Adipocyte (in vitro differentiated cells): ENCODE measurements around the gene ZDHHC11.
"Not testable (repeated sequence)": the region's sequence is repeated elsewhere in the genome, so short reads cannot be mapped to it uniquely, and the experiment has no call there.

ENCODE experiments used
- DNase-seq: peaks from one replicate; pipeline ENCODE4 v3.0.0-alpha.2; 2015; ENCODE audit warnings: low read depth
- H3K27me3 ChIP-seq: replicated peaks from 2 replicates; pipeline ENCODE4 v1.7.0; 2013; ENCODE audit warnings: mild to moderate bottlenecking, low read length, moderate library complexity; ENCODE audit not compliant: control insufficient read depth, insufficient read depth
- H3K36me3 ChIP-seq: 2 replicates; pipeline ENCODE4 v1.7.0; 2013; ENCODE audit warnings: low read length, mild to moderate bottlenecking, moderate library complexity; ENCODE audit not compliant: control insufficient read depth, insufficient read depth, severe bottlenecking
- H3K4me1 ChIP-seq: 2 replicates; pipeline ENCODE4 v1.7.0; 2013; ENCODE audit warnings: mild to moderate bottlenecking, low read length, moderate library complexity; ENCODE audit not compliant: control insufficient read depth, insufficient read depth
- H3K4me3 ChIP-seq: 2 replicates; pipeline ENCODE4 v1.7.0; 2013; ENCODE audit warnings: mild to moderate bottlenecking, low read length, moderate library complexity
- H3K9ac ChIP-seq: 2 replicates; pipeline ENCODE4 v1.7.0; 2013; ENCODE audit warnings: mild to moderate bottlenecking, low read length, moderate library complexity
- H3K9me3 ChIP-seq: 2 replicates; pipeline ENCODE4 v1.7.0; 2013; ENCODE audit warnings: mild to moderate bottlenecking, low read length, moderate library complexity; ENCODE audit not compliant: control insufficient read depth

Gene ZDHHC11

GRCh38 chr5:787857-788233, 62.9 kb downstream of the ZDHHC11 start:
- not testable (repeated sequence) for H3K9me3 ChIP-seq, H3K4me1 ChIP-seq, H3K27me3 ChIP-seq, H3K9ac ChIP-seq, DNase-seq, H3K4me3 ChIP-seq, H3K36me3 ChIP-seq

DNA sequence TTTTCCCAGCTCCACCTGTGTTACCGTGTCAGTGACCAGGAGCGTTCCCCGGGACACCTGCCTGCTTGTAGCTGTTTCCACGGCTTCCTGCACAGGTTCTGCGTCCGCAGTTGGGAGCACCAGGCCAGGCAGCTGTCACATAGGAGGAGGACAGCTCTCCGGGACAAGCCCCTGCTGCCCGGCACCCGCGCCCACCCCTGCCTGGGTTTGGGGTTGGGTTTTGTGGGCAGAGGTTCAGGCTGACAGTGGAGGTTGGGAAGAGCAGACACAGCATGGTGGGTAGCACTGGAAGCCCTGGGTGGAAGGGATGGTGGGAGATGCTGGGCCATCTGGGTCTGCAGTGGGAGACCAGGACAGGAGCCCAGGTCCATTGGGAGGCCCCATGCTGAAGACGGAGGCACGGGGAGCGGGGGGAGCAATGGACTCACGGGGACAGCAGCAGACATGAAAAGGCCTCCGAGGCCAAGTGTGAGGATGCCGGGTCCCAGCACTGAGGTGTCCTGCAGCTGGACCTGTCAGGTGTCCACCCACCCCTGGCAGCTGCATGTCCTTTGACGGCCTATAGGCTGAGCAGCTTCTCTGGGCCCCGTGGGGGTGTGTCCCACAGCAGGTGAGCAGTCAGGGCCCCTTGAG, 63.4 kb downstream of the ZDHHC11 start:
- H3K27me3 ChIP-seq, DNase-seq, H3K36me3 ChIP-seq, H3K4me1 ChIP-seq, H3K9ac ChIP-seq, H3K9me3 ChIP-seq, H3K4me3 ChIP-seq: not testable (repeated sequence)

- not testable (repeated sequence) for DNase-seq, H3K36me3 ChIP-seq, H3K4me3 ChIP-seq
These were observed 65.5 kb downstream of the ZDHHC11 start for GRCh38 chr5:785181-785705.

DNA sequence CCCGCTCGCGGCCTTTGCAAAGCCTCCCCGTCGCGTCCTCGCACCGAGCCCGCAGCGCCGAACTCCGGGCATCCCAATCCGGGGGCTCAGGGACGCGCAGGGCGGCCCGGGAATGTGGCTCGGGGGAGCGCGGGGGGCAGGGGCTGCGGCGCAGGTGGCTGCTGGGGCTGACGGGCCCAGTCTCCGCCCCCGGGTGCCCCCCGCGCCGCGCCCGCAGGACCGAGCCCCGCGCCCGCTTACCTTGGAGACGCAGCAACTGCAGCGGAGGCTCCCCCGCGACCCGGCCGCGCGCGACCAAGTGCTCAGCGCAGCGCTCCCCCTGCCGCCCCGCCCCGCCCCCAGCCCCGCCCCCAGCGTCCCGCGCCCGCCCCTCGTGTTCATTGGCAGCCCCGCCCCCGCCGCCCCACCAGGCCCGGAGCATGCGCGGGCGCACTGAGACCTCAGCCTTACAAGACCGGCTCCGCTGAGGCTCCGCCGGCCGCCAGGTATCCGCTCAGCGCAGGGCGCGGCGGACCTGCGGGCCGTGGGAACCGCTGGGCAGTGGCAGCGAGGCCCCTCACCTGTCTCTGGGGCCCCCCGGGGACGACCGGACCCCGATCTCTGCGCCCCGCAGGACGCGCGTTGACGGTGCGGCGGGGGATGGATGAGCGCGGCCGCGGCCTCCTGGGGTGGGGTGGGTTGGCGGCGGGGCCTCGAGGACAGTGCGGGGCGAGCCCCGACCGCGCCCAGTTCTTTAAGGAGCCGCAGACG, 66.2 kb downstream of the ZDHHC11 start, which contains the start of gene ZDHHC11B:
ZDHHC11B (minus strand) TSS at position 302 of the 750 bp plus-strand sequence. CDS start 17,810 bp downstream, outside the sequence.
- peak within 1 kb of the TSS; percentile 44 for H3K4me3 ChIP-seq
- not testable (repeated sequence) for H3K9ac ChIP-seq, H3K27me3 ChIP-seq, H3K9me3 ChIP-seq, H3K4me1 ChIP-seq, H3K36me3 ChIP-seq
- DNase-seq = peak; percentile 83

More at GRCh38 chr5:785181-785705, 65.5 kb downstream of the ZDHHC11 start:
- not testable (repeated sequence) for H3K9me3 ChIP-seq, H3K27me3 ChIP-seq, H3K4me1 ChIP-seq, H3K9ac ChIP-seq

DNA sequence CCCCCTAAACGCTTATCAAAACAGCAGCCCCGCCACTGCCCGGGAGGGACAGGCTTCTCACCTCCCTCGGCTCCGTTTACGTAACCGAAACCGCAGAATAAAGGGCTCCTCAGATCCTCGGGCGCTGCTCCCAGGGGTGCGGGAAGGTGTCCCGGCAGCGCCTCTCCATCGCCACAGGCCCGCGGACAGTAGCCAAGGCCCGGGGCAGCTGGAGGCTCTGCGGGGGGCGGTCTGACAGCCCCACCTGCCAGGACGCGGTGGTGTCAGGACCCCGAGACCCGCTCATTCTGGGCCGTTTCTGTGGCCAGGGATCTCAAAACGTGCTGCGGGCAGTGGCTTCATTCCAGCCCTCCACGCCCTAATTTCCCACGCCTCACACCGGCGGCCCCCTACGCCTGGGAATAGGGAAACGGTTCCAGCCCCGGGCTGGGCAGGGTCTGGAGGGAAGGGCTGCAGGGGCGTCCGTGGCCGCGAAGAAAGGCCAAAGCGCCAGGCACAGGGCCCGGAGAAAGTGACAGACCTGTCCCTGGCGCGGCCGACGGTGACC, 66.8 kb downstream of the ZDHHC11 start:
- H3K27me3 ChIP-seq, H3K36me3 ChIP-seq, H3K9ac ChIP-seq, H3K4me1 ChIP-seq, H3K4me3 ChIP-seq, H3K9me3 ChIP-seq: not testable (repeated sequence)
- peak; percentile 19 for DNase-seq

GRCh38 chr5:783049-783802, 67.6 kb downstream of the ZDHHC11 start:
- not testable (repeated sequence) for H3K4me3 ChIP-seq, DNase-seq, H3K9ac ChIP-seq, H3K27me3 ChIP-seq, H3K9me3 ChIP-seq, H3K36me3 ChIP-seq, H3K4me1 ChIP-seq

DNA sequence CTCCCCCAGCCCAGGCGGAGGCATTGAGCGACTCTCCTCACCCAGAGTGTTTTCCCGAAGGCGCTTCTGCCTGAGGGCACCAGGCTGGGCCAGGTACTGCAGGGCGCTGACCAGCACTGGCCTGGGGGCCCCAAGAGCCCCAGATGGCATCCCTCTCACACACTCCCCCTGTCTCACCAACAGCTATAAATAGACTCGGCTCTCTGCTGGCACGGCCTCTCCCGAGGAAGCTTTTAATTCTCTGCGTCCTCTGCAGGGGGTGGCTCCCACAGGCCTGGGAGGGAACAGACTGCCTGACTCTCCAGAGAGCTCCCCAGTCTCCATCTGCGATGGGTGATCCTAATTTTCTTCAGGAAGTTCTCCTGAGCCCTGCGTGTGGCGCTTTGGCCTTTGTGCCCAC, 68.4 kb downstream of the ZDHHC11 start:
- not testable (repeated sequence) for DNase-seq, H3K36me3 ChIP-seq

GRCh38 chr5:780571-780970, 70.2 kb downstream of the ZDHHC11 start:
- not testable (repeated sequence) for H3K9ac ChIP-seq, H3K4me3 ChIP-seq, H3K36me3 ChIP-seq, H3K4me1 ChIP-seq, H3K9me3 ChIP-seq, DNase-seq, H3K27me3 ChIP-seq

More for the DNA sequence above, 68.4 kb downstream of the ZDHHC11 start:
- not testable (repeated sequence) for H3K9ac ChIP-seq, H3K4me1 ChIP-seq, H3K9me3 ChIP-seq, H3K4me3 ChIP-seq, H3K27me3 ChIP-seq

DNA sequence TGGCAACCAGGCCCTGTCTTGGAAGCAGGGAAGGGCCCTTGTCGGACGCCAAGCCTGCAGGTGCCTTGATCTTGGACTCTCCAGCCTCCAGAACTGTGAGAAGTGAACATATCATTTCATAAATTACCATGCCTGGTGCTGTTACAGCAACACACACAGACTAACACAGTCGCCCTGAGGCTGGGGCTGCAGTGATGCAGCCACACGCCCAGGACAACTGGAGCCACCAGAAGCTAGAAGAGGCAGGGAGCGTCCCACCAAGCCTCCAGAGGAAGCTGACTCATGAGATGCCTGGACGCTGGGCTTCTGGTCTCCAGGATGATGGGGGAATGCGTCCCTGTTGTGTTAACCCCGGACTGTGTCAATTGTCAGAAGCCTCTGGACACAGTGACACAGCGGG, 71.8 kb downstream of the ZDHHC11 start:
- not testable (repeated sequence) for H3K27me3 ChIP-seq, H3K9me3 ChIP-seq, H3K4me3 ChIP-seq, H3K9ac ChIP-seq, H3K4me1 ChIP-seq, H3K36me3 ChIP-seq, DNase-seq

GRCh38 chr5:778421-778820, 72.4 kb downstream of the ZDHHC11 start:
- not testable (repeated sequence) for H3K27me3 ChIP-seq, DNase-seq, H3K9me3 ChIP-seq, H3K4me1 ChIP-seq, H3K9ac ChIP-seq, H3K36me3 ChIP-seq, H3K4me3 ChIP-seq

DNA sequence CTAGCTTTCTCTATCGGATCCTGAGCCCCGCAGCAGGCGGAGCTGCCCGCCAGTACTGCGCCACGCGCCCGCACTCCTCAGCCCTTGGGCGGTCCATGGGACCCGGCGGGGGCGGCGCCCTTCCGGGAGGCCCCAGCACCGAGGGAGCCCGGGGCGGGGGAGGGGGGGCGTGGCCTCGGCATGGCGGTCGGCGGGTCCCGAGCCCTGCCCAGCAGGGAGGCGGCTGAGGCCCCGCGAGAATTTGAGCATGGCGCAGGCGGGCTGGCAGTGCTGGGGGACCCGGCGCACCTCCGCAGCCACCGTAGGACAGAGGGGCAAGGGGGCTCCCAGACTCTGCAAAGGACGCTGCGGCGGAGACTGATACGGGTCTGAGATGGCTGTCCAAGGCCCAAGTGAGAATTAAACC, 73.0 kb downstream of the ZDHHC11 start:
- H3K4me3 ChIP-seq = no peak overlapping the region
- no peaks in the 10 kb centered on the region for H3K9me3 ChIP-seq
- H3K36me3 ChIP-seq = no peaks in the 10 kb centered on the region
- H3K4me1 ChIP-seq = no peaks in the 10 kb centered on the region
- no peak for DNase-seq
- H3K27me3 ChIP-seq = no peaks in the 10 kb centered on the region
- H3K9ac ChIP-seq = no peak overlapping the region
